HepG2 (cell line): ENCODE results near the gene LRRN2. TPM values are rescaled to one million over a fixed set of nuclear protein-coding genes. Genes with fewer than 3 reads are reported as not detected.

ENCODE experiments used
- ATAC-seq: fragments of 200-7000 bp; cut with Tn5 transposase; 3 replicates; pipeline ENCODE4 v1.9.1; 2020; ENCODE audit warnings: mild to moderate bottlenecking, moderate library complexity
- BruUV-seq: library from RNA; stranded (reverse); fragments of 400-500 nt; replicated peaks from 2 replicates; lab custom pipeline; 2021; lab: Mats Ljungman, UMichigan
- CTCF ChIA-PET: fragments of 300-600 bp; formaldehyde crosslinking; extraction: SDS; loops from one replicate; lab custom pipeline; 2021; ENCODE audit warnings: low total read pairs, inconsistent platforms, low intra/inter-chr PET ratio; lab: Yijun Ruan, JAX
- POLR2A ChIA-PET: fragments of 350-600 bp; sonication (Branson Sonifier 250); formaldehyde crosslinking; loops from one replicate; lab custom pipeline; 2020; ENCODE audit warnings: antibody characterized with exemption, inconsistent platforms; lab: Yijun Ruan, JAX
- DNase-seq: peaks from one replicate; pipeline ENCODE4 v3.0.0-alpha.2; 2015; ENCODE audit warnings: low spot score
- FAIRE-seq: peaks from 3 replicates; lab custom pipeline; 2011; peaks lifted over from hg19 to GRCh38; lab: Jason Lieb, UNC
- H2AFZ ChIP-seq: one replicate; pipeline ENCODE4 v1.6.1; 2011; ENCODE audit warnings: low read length, inconsistent platforms
- H3K27ac ChIP-seq: fragments of 300-600 bp; 3 replicates; pipeline ENCODE4 v1.8.0; 2011; ENCODE audit warnings: mixed run types, mild to moderate bottlenecking, mixed read lengths, low read length, inconsistent platforms; ENCODE audit not compliant: insufficient read depth; ENCODE audit errors: extremely low read length
- H3K27me3 ChIP-seq, 2 experiments: fragments of 200-600 bp in 1 of 2; 2 replicates in 1 of 2; 3 replicates in 1 of 2; pipeline versions ENCODE4 v1.6.0 to v1.8.0; 2011; ENCODE audit warnings: low read length in 2 of 2, mild to moderate bottlenecking in 2 of 2, moderate library complexity in 2 of 2, inconsistent platforms in 1 of 2; ENCODE audit not compliant: insufficient read depth in 2 of 2, control insufficient read depth in 1 of 2
- H3K36me3 ChIP-seq, 2 experiments: fragments of 200-600 bp in 1 of 2; replicated peaks in 1 of 2; 2 replicates in 1 of 2; 3 replicates in 1 of 2; pipeline versions ENCODE4 v1.5.1 to v1.8.0; 2011; ENCODE audit warnings: low read length in 2 of 2, inconsistent platforms in 1 of 2; ENCODE audit not compliant: insufficient read depth in 2 of 2, control insufficient read depth in 1 of 2
- H3K4me1 ChIP-seq: 2 replicates; pipeline ENCODE4 v1.5.1; 2012; ENCODE audit warnings: low read length, inconsistent platforms; ENCODE audit not compliant: insufficient read depth
- H3K4me2 ChIP-seq: 2 replicates; pipeline ENCODE4 v1.6.0; 2011; ENCODE audit warnings: low read depth, low read length, inconsistent platforms
- H3K4me3 ChIP-seq, 3 experiments: fragments of 200-600 bp in 1 of 3; sonication (generic), shearing (Covaris generic) in 1 of 3; replicated peaks in 1 of 3; 2 replicates each; pipeline ENCODE4 v1.5.1; 2011 to 2016; ENCODE audit warnings: low read length in 3 of 3, inconsistent platforms in 2 of 3, low read depth in 2 of 3, mild to moderate bottlenecking in 2 of 3, control low read depth in 1 of 3, mixed read lengths in 1 of 3; ENCODE audit not compliant: insufficient read depth in 1 of 3
- H3K79me2 ChIP-seq: one replicate; pipeline ENCODE4 v1.6.1; 2011; ENCODE audit warnings: low read length, inconsistent platforms; ENCODE audit not compliant: insufficient read depth
- H3K9ac ChIP-seq: 2 replicates; pipeline ENCODE4 v1.6.0; 2011; ENCODE audit warnings: mild to moderate bottlenecking, low read depth, low read length, inconsistent platforms; ENCODE audit not compliant: insufficient read depth
- H3K9me3 ChIP-seq: 2 replicates; pipeline ENCODE4 v1.5.1; 2012; ENCODE audit warnings: mild to moderate bottlenecking, low read length
- H4K20me1 ChIP-seq: 2 replicates; pipeline ENCODE4 v1.6.0; 2011; ENCODE audit warnings: inconsistent platforms, mild to moderate bottlenecking, low read length, moderate library complexity; ENCODE audit not compliant: insufficient read depth
- GATAD1 ChIP-seq: IDR thresholded peaks from 2 replicates; pipeline ENCODE4 v1.6.1; 2016; ENCODE audit warnings: missing genetic modification reagents, missing compliant biosample characterization
- GLI4 ChIP-seq: sonication (generic); formaldehyde crosslinking; IDR thresholded peaks from 2 replicates; pipeline ENCODE4 v1.5.1; 2020; ENCODE audit warnings: missing genetic modification reagents, mild to moderate bottlenecking, moderate library complexity, borderline replicate concordance
- HOXA9 ChIP-seq: sonication (generic); formaldehyde crosslinking; IDR thresholded peaks from 2 replicates; pipeline ENCODE4 v1.8.1; 2022; ENCODE audit warnings: missing genetic modification reagents, mild to moderate bottlenecking, moderate library complexity, borderline replicate concordance
- KAT8 ChIP-seq: IDR thresholded peaks from 2 replicates; pipeline ENCODE4 v1.6.1; 2016; ENCODE audit warnings: missing genetic modification reagents, missing compliant biosample characterization
- MAFK ChIP-seq, 2 experiments: IDR thresholded peaks in 1 of 2; conservative IDR thresholded peaks in 1 of 2; 2 replicates each; pipeline ENCODE4 v1.6.1; 2011; ENCODE audit warnings: improper control_type of control experiment in 2 of 2, low read length in 2 of 2
- MED8 ChIP-seq: sonication (generic); formaldehyde crosslinking; IDR thresholded peaks from 2 replicates; pipeline ENCODE4 v1.8.1; 2023; ENCODE audit warnings: mild to moderate bottlenecking, missing genetic modification reagents; ENCODE audit not compliant: insufficient replicate concordance
- NFIC ChIP-seq: IDR thresholded peaks from 2 replicates; pipeline ENCODE4 v1.6.1; 2012; ENCODE audit warnings: mild to moderate bottlenecking, low read length, inconsistent platforms
- POLR2A ChIP-seq, 2 experiments: IDR thresholded peaks; 2 replicates each; pipeline ENCODE4 v1.6.1; 2011; ENCODE audit warnings: low read depth in 2 of 2, low read length in 2 of 2, mild to moderate bottlenecking in 1 of 2, moderate library complexity in 1 of 2; ENCODE audit not compliant: insufficient read depth in 1 of 2
- PREB ChIP-seq: sonication (generic); formaldehyde crosslinking; IDR thresholded peaks from 2 replicates; pipeline ENCODE4 v1.4.0; 2020; ENCODE audit warnings: missing genetic modification reagents
- RAD21 ChIP-seq: fragments of 450-650 bp; formaldehyde crosslinking; IDR thresholded peaks from 2 replicates; pipeline ENCODE4 v1.5.0; 2020; ENCODE audit warnings: mild to moderate bottlenecking
- RAD51 ChIP-seq: fragments of 450-650 bp; IDR thresholded peaks from 2 replicates; pipeline ENCODE4 v1.6.1; 2016; ENCODE audit warnings: borderline replicate concordance
- ZFP37 ChIP-seq: sonication (generic); formaldehyde crosslinking; IDR thresholded peaks from 2 replicates; pipeline ENCODE4 v1.4.0; 2020; ENCODE audit warnings: missing genetic modification reagents, borderline replicate concordance
- ZFP62 ChIP-seq: sonication (generic); formaldehyde crosslinking; IDR thresholded peaks from 2 replicates; pipeline ENCODE4 v1.4.0; 2020; ENCODE audit warnings: missing genetic modification reagents
- ZNF12 ChIP-seq: sonication (generic); formaldehyde crosslinking; IDR thresholded peaks from 2 replicates; pipeline ENCODE4 v1.5.0; 2020; ENCODE audit warnings: missing genetic modification reagents
- ZNF451 ChIP-seq: sonication (generic); formaldehyde crosslinking; IDR thresholded peaks from 2 replicates; pipeline ENCODE4 v1.5.0; 2020; ENCODE audit warnings: mild to moderate bottlenecking, missing genetic modification reagents
- ZNF460 ChIP-seq: sonication (generic); formaldehyde crosslinking; IDR thresholded peaks from 2 replicates; pipeline ENCODE4 v1.5.1; 2020; ENCODE audit warnings: missing genetic modification reagents, mild to moderate bottlenecking, borderline replicate concordance
- ZNF512B ChIP-seq: sonication (generic); formaldehyde crosslinking; IDR thresholded peaks from 2 replicates; pipeline ENCODE4 v1.5.1; 2020; ENCODE audit warnings: missing genetic modification reagents, mild to moderate bottlenecking, borderline replicate concordance
- ZNF569 ChIP-seq: sonication (generic); formaldehyde crosslinking; IDR thresholded peaks from 2 replicates; pipeline ENCODE4 v1.5.0; 2020; ENCODE audit warnings: mild to moderate bottlenecking, missing genetic modification reagents, moderate library complexity, borderline replicate concordance
- ZXDC ChIP-seq: sonication (generic); formaldehyde crosslinking; IDR thresholded peaks from 2 replicates; pipeline ENCODE4 v1.5.0; 2020; ENCODE audit warnings: mild to moderate bottlenecking, missing genetic modification reagents
- WGBS: methylation state at CpG from one replicate; pipeline ENCODE4 v1.1.6; 2017; ENCODE audit warnings: low lambda C conversion rate; 5-methylcytosine and 5-hydroxymethylcytosine counted together
- in situ Hi-C: cut with HindIII; loops from 2 replicates; pipeline ENCODE4 v1.10.0; 2017; ENCODE audit warnings: low pct_unique_long_range_greater_than_20kb; ENCODE audit not compliant: extremely low pct_ligation_motif_present
- intact Hi-C: fragments of 100-400 bp; cut with micrococcal nuclease; formaldehyde crosslinking; loops from one replicate; pipeline ENCODE4 v1.10.0; 2022; ENCODE audit not compliant: unreplicated experiment
- polyA plus RNA-seq, 8 experiments: library from polyadenylated mRNA; depleted of rRNA in 3 of 8; stranded (reverse) in 7 of 8; unstranded in 1 of 8; fragments of >200 nt; fragmentation: Illumina TruSeq in 4 of 8; extraction: Trizol in 4 of 8; gene quantifications; 2 replicates each; pipeline versions ENCODE4 v1.2.1 to v1.2.3, GENCODE V29; 2011 to 2016; ENCODE audit warnings: low read depth in 4 of 8, missing spikeins in 1 of 8, mixed read lengths in 1 of 8; ENCODE audit not compliant: insufficient read depth in 1 of 8
- total RNA-seq, 5 experiments: library from RNA; depleted of rRNA; stranded (reverse); fragments of >200 nt; fragmentation: Illumina TruSeq; extraction: Trizol; gene quantifications; 2 replicates each; pipeline ENCODE4 v1.2.3, GENCODE V29; 2016; ENCODE audit warnings: low read depth in 1 of 5

Gene LRRN2
- total and polyA plus RNA-seq, 2 of the 13 experiments (the other 11 are each of a cell fraction or from before 2014, with no cell fraction given), result not detected

GRCh38 chr1:204576422-204576821 lies 109.1 kb downstream of the LRRN2 start:
- H3K4me3 ChIP-seq, result no peak overlapping the region
- BruUV-seq, result no TSS peak
- no peak for FAIRE-seq
- no peaks in the 10 kb centered on the region for H3K27me3 ChIP-seq
- DNase-seq, result no peak
- H3K79me2 ChIP-seq, result no peaks in the 10 kb centered on the region
- TF ChIP-seq ZNF12 (CRISPR knock-in tag) (no peak), MAFK (conservative IDR thresholded peaks at IDR 0.05 in 1 of 2, IDR thresholded peaks at IDR 0.05 in 1 of 2; ENCODE audit: low read length in 2 of 2) (no peak), ZNF512B (no peak), NFIC (no peak), ZFP62 (no peak), ZNF460 (CRISPR knock-in tag) (no peak), ZNF569 (CRISPR knock-in tag) (no peak), RAD21 (CRISPR knock-in tag) (no peak), ZFP37 (no peak), POLR2A (IDR thresholded peaks at IDR 0.05; ENCODE audit: insufficient read depth in 1 of 2, low read depth in 2 of 2, low read length in 2 of 2) (no peak), PREB (CRISPR knock-in tag) (no peak), KAT8 (CRISPR knock-in tag) (no peak), ZNF451 (CRISPR knock-in tag) (no peak), GLI4 (CRISPR knock-in tag) (no peak), RAD51 (no peak), ZXDC (no peak), GATAD1 (CRISPR knock-in tag) (no peak), HOXA9 (no peak), MED8 (CRISPR knock-in tag) (no peak)
- WGBS, result 68% methylated on average over 8 of the region's 8 CpGs
- H3K4me1 ChIP-seq, result no peaks in the 10 kb centered on the region
- POLR2A ChIA-PET, result no interaction called here
- in situ Hi-C loops (no loop called here), intact Hi-C loops (no loop called here)
- no peak overlapping the region for H3K4me2 ChIP-seq
- H3K27ac ChIP-seq, result no peak overlapping the region
- H3K9ac ChIP-seq, result no peak overlapping the region
- ATAC-seq, result peak; percentile 39
- no peaks in the 10 kb centered on the region for H3K9me3 ChIP-seq
- CTCF ChIA-PET, result no interaction called here
- no peaks in the 10 kb centered on the region for H4K20me1 ChIP-seq
- H3K36me3 ChIP-seq, result no peaks in the 10 kb centered on the region
- H2AFZ ChIP-seq, result no peak overlapping the region
